Left ventricle myocardium superior (tissue), 1 donor: Measurements from ENCODE around the gene KNL1. TPM values are rescaled to one million over a fixed set of nuclear protein-coding genes. Genes with fewer than 3 reads are reported as not detected.

Source experiments
- ATAC-seq: fragments of 200-7000 bp; cut with Tn5 transposase; one replicate; pipeline ENCODE4 v1.9.1; 2020; ENCODE audit warnings: mild to moderate bottlenecking, moderate library complexity
- DNase-seq: peaks from one replicate; pipeline ENCODE4 v3.0.0-alpha.2; 2020
- intact Hi-C: fragments of 100-400 bp; cut with micrococcal nuclease; formaldehyde crosslinking; loops from one replicate; pipeline ENCODE4 v1.11.0; 2022
- long read RNA-seq: library from polyadenylated mRNA; unstranded; transcript quantifications from one replicate; pipeline ENCODE4 v2.0.0, GENCODE V29; 2021
- total RNA-seq: library from RNA; stranded (reverse); fragmentation: NEBNext Ultra II Directional; extraction: Animal tissue kit (Norgen Biotek cat#: 25700); gene quantifications from one replicate; pipeline ENCODE4 v1.2.1, GENCODE V29; 2021
- donor health status: DM: no; HTN: yes; CAD: no; lungs with severe emphysema.

The KNL1 gene, protein sequence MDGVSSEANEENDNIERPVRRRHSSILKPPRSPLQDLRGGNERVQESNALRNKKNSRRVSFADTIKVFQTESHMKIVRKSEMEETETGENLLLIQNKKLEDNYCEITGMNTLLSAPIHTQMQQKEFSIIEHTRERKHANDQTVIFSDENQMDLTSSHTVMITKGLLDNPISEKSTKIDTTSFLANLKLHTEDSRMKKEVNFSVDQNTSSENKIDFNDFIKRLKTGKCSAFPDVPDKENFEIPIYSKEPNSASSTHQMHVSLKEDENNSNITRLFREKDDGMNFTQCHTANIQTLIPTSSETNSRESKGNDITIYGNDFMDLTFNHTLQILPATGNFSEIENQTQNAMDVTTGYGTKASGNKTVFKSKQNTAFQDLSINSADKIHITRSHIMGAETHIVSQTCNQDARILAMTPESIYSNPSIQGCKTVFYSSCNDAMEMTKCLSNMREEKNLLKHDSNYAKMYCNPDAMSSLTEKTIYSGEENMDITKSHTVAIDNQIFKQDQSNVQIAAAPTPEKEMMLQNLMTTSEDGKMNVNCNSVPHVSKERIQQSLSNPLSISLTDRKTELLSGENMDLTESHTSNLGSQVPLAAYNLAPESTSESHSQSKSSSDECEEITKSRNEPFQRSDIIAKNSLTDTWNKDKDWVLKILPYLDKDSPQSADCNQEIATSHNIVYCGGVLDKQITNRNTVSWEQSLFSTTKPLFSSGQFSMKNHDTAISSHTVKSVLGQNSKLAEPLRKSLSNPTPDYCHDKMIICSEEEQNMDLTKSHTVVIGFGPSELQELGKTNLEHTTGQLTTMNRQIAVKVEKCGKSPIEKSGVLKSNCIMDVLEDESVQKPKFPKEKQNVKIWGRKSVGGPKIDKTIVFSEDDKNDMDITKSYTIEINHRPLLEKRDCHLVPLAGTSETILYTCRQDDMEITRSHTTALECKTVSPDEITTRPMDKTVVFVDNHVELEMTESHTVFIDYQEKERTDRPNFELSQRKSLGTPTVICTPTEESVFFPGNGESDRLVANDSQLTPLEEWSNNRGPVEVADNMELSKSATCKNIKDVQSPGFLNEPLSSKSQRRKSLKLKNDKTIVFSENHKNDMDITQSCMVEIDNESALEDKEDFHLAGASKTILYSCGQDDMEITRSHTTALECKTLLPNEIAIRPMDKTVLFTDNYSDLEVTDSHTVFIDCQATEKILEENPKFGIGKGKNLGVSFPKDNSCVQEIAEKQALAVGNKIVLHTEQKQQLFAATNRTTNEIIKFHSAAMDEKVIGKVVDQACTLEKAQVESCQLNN (N-terminal part only)
- 0.89 TPM for total RNA-seq
- long read RNA-seq = 0 reads

- ATAC-seq (peak; percentile 97), DNase-seq (peak; percentile 89)
- intact Hi-C loops = loop anchor here (10.0 kb wide), 1 partner anchor 69 kb away; no protein-coding TSS in a partner anchor
These were observed at the start of gene KNL1 for GRCh38 chr15:40593588-40594428. KNL1 (plus strand) TSS chr15:40594249; CDS start chr15:40602932, 8,683 bp downstream.

GRCh38 chr15:40545457-40545856 lies 48.6 kb upstream of the KNL1 start:
- DNase-seq = no peak
- intact Hi-C loops = no loop called here
- ATAC-seq = no peak

GRCh38 chr15:40548610-40549009 lies 45.4 kb upstream of the KNL1 start:
- intact Hi-C loops = no loop called here
- DNase-seq = no peak
- ATAC-seq = no peak

DNA sequence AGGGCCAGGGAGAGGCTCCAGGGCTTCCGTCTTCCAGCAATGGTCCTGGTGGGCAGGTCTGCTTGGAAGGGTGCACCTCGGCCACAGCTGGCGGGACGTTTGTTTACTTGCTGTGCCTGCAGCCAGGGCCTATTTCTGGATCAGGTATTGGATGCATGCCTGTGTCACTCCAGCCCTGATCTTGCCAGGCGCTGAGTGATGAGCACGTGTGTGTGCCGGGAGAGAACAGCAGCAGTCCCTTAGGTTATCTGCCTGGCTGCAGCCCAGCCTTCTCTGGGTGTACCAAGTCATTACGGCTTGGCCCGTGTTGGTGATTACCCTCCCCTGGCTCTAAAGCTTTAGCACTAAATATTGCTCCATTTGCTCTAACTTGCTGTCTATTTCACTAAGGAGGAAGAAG lies 44.2 kb upstream of the KNL1 start:
- DNase-seq (peak; percentile 92), ATAC-seq (peak; percentile 95)
- intact Hi-C loops = no loop called here

- ATAC-seq (peak; percentile 51), DNase-seq (no peak)
- intact Hi-C loops = no loop called here
These were observed 43.6 kb upstream of the KNL1 start for GRCh38 chr15:40550341-40551037.

- DNase-seq (no peak), ATAC-seq (no peak)
- intact Hi-C loops = no loop called here
These were observed 39.9 kb upstream of the KNL1 start for GRCh38 chr15:40554161-40554525.

GRCh38 chr15:40555876-40556275 lies 38.2 kb upstream of the KNL1 start:
- no peak for ATAC-seq
- DNase-seq = no peak

DNA sequence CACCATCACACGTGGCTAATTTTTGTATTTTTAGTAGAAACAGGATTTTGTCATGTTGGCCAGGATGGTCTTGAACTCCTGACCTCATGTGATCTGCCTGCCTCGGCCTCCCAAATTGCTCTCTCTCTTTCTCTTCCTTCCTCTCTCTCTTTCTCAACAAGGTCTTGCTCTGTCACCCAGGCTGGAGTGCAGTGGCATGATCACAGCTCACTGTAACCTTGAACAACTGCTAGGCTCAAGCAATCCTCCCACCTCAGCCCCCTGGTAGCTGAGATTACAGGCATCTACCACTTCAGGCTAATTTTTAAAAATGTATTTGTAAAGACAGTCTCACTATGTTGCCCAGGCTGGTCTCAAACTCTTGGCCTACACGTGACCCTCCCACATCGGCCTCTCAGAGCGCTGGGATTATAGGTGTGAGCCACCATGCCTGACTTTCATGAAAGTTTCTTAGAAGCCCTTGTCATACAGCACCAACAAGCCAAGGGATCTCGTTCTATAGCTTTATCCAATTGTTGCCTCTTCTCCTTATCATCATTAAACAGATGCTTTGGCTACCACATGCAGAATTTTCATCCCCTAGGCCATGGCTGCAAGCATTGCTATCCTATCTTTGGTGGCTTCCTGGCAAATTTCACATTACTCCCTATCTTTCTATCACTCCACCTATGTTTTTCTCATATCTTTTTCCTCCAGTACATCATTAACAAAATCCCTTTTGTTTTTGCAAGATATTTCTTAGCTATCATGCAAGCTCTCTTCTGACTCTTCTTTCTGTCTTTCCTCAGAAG lies 34.9 kb upstream of the KNL1 start:
- intact Hi-C loops = no loop called here
- no peak for DNase-seq
- ATAC-seq = no peak

More at GRCh38 chr15:40555876-40556275, 38.2 kb upstream of the KNL1 start:
- intact Hi-C loops = no loop called here

- DNase-seq = no peak
- ATAC-seq = no peak
- intact Hi-C loops = no loop called here
These were observed 31.4 kb upstream of the KNL1 start for GRCh38 chr15:40562691-40563090.

- intact Hi-C loops = no loop called here
- DNase-seq (no peak), ATAC-seq (no peak)
These were observed 30.6 kb upstream of the KNL1 start for GRCh38 chr15:40563426-40563825.

DNA sequence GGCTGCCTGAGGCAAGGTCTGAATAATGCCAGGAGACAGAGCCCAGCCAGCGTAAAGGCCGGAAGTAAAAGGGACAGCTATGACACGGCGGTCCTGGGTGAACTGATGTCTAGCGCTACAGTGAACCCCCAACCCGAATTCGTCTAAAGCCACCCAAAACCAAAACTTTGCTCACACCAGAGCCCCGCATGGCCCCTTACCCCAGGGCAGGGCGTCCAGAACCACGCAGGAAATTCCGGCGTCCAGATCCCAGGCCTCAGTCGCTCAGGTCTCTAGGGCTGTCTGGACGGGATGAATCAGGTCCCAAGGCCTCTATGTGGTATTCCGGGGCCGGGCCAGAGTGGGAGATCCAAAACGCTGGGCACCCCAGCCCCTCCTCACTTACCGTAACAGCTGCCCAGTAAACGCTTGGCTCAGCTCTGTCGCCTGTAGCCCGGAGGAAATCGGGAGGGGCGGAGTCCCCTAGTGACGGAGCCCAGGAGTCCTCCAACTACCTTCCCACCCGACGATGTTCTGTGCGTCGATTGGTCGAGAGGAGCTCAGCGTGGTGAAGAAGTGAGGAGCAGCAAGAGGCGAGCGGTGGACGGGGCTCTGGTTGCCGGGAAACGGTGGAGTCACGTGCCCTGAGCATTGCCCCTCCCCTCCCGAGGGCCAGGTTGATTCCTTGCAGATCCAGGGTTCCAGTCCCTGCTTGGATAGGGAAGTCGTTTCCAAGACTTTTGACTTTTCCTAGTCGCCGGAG lies 29.3 kb upstream of the KNL1 start, which contains the start of gene CCDC32:
Gene CCDC32 (minus strand): TSS at position 452 of the 742 bp plus-strand sequence. CDS start 2,027 bp downstream, outside the sequence.
- ATAC-seq (peak; percentile 97), DNase-seq (peak; percentile 97)
- intact Hi-C loops = no loop called here

DNA sequence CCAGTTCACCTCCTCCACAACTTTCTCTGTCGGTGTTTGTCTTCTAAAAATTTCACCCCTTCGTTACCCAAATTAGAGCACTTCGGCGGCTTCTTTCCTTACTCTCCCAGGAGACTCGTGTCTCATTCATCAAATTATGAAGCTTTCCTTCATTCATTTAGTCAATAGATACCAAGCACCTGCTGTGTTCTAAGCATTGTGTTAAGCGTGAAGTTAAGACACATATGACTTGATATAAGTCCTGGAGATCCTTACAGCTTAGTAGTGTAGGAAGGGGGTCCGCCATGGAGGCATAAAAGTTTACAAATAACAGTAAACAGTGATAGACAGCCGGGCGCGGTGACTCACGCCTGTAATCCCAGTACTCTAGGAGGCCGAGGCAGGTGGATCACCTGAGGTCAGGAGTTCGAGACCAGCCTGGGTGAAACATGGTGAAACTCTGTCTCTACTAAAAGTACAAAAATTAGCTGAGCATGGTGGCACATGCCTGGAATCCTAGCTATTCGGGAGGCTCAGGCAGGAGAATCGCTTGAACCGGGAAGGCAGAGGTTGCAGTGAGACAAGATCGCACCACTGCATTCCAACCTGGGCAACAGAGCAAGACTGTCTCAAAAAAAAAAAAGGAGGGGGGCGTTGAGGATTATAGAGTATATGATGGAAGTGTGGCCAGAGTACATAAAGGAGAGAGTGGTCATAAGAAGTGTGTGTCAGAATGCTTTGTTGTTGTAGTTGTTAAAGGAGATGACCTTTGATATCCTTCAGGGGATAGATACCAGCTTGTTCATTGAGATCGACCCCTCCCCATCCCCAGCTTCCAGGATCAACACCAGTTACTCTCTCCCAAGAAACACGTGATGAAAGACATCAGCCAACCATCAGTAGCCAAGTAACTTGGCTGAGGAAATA lies 28.5 kb upstream of the KNL1 start:
- no peak for ATAC-seq
- intact Hi-C loops = no loop called here
- no peak for DNase-seq

DNA sequence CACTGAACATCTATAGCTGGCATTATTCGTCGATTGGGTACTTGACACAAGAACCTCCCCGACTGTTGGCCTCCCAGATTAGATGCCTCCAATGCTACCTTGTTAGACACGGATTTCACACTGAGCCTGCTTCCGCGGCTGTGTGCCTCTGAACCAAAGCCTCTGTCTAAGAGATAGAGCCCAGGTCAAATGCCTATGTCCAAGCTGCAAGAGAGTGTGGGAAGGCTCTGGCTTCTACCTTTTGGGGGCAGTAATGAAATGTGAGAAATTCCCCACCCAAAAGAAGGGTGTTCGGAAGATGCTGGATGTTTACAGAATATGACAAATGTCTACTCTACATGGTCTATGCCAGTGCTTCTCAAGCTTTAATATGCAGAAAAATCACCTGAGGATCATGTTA lies 26.9 kb upstream of the KNL1 start:
- intact Hi-C loops = no loop called here
- DNase-seq (no peak), ATAC-seq (no peak)

DNA sequence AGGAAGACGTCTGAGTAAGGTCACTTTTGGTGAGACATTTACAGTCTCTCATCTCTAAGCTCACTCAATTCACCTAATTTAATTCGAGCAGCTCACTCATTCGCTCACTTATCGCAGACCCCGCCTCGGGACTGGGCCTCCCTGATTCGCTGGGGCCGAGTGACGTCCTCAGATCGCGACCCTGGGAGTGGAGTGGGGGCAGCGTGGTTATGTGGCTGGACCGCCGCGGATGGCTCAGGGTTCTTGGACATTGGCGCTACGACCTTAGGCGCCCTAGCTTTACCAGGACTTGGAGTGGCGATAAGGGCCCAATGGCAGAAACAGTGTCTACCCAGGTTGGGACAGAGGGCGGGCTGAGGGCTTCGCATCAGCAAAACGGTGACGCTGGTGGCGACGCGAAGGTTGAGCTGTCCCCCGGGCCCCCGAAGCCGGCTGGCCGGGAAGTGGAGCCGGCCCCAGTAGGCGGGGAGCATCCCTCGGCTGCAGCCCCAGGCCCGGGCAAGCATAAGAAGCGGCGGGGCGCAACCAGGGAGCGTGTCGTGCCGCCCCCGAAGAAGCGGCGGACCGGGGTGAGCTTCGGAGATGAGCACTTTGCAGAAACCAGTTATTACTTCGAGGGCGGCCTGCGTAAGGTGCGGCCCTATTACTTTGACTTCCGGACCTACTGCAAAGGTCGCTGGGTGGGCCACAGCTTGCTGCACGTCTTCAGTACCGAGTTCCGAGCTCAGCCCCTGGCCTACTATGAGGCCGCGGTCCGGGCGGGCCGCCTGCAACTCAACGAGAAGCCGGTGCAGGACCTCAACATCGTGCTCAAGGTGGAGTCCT lies 24.7 kb upstream of the KNL1 start, which contains the start of gene RPUSD2:
Gene RPUSD2 (plus strand): TSS at position 171 of the 825 bp plus-strand sequence. CDS start 39 bp downstream, at position 210.
- DNase-seq = peak; percentile 94
- peak; percentile 82 for ATAC-seq
- intact Hi-C loops = no loop called here
